HG03135 (cell line): ENCODE data around the gene PDZRN4.

Source experiments
- ATAC-seq: cut with Tn5 transposase; IDR thresholded peaks from one replicate; pipeline ENCODE4 v1.9.1; 2021; ENCODE audit warnings: mild to moderate bottlenecking, moderate library complexity; ENCODE audit not compliant: unreplicated experiment

Gene PDZRN4

DNA sequence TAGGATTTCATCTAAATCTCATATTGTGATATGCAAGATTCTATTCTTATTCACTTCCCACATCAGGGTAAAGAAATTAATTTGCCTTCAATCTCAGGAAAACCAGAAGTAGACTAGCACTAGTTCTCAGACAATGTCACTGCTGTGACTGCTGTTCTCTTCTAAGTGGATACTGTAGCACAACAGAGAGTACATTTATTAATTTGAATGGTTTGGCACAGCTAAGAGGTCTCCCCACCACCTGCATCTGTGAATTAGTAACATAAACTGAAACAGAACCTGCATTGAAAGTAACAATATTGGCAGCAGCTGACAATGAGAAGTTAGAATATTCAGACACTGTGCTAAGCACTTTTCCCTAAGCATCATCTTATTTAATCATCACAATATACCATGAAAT is 253.1 kb downstream of the PDZRN4 start:
- ATAC-seq: no peak

DNA sequence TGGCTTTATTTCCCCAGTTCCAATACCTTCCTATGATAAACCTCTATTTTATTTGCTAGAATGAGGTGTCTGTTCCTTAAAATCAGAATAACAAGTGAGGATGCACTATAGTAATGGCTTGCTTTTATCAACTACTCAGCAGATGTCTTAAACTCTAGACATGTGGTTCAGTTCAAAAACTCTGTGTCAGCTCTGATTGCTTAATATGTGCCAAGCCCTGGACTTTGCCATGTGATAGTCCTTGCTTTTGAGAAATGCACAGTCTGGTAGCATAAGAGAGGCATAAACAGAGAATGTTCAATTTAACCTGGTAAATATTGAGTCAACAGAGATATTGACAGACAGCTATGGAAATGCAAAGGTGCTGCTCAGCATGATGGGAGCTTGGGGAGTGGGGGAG is 254.8 kb downstream of the PDZRN4 start:
- ATAC-seq: no peak

DNA sequence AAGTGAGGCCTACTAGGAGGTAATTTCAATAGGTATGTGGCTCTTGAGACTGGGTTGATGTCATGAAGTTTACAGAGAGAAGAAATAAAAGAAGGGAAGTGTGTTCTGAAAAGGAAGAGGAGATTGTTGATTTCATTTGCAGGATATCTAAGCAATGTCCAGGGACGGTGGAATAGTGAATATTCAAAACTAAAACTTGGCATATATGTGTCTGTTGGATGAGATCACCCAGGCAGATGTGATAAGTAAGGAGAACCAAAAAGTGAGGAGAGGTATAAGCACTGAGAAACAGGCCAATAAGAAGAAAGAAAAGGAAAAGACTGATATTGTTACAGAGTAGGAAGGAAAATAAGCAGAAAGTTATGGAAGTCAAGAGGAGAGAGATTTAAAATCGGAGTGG is 255.6 kb downstream of the PDZRN4 start:
- no peak for ATAC-seq

DNA sequence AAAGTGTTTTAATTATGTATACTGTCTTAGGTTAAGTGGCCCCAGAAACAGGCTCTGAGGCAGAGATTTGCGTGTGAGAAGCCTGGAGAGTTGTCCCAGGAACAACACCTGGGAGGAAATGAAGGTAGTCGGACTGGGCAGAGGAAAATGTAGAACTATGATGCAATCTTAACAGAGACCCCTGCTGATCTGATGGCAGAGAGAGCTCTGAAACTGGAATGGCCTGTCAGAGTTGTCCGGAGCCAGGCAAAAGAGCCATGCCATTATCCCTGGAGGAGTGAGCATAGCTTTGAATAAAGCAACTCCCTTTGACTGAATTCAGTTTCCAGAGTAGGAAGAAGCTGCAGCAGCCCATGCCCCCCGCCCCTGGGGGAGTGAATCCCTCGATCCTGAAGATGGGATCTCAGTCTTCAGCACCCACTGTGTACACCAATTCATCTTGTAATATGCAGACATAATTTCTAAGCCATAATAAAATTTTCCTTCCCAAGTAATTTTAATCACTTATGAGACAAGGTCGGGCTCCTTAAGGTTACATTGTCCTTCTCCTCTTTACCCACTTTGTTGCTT is 264.8 kb downstream of the PDZRN4 start:
- no peak for ATAC-seq

DNA sequence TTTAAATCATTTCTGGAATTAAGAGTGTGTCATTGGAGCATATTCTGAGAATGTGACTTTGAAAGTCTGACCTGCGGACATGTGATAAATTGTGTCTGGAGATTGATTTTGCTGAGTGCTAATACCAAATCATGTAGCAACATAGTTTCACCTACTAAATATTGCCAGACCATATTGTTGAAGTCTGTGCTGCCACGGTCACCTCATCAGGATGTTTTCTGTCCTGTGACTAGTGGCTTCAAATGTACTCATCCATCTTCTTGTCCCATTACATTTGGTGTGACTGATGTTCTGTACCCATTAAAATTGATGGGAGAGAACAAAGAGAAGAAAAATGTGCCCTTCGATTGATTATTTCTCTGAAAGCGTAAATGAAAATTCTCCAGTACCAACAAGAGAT is 265.3 kb downstream of the PDZRN4 start:
- ATAC-seq: no peak

DNA sequence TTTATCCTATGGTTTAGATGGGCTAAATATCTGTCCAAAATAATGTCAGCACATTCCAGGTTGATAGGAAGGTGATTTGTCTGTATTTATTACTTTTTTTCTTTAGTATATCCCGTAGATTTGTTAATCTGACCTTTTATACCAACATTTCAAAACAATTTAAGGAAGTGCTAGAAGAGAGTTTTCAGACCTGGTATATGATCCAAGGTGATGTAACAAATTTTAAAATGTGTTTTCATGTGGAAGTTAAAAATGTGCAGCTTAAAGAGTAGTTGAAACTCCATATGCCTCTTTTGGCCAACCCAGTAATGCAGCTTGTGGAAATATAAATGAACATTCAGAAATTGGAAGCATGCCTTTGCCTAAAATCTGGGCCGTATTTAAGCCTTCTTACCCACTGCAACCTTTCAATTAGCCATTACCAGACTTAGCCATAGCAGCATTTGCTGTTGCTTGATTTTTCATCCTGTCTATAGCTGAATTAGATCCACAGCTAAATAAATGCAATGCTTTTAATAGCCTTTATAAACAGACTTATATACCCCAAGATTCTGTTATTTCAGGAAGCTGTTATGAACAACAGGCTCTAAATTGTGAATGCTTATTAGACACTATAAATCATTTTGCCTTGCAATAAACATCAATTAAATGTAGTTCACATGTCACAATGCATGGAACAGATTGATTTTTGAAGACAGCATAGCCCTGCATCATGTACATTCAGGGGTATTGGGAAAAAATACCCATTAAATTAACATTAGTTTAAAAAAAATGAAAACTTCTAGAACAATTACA is 271.2 kb downstream of the PDZRN4 start:
- ATAC-seq: no peak

DNA sequence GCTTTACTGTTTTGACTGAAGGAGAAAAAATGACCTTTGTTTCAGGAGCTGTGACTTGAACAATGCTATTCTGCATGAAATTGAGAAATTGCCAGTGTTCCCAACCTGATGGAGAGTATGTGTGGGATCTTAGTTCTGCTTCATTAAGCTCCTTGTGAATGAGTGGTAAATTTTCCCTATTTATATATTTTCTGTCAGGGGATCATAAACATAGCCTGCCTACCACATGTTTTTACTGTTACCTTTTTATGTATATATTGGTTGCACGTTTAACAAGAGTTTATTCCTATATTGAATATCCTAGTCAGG is 271.7 kb downstream of the PDZRN4 start:
- ATAC-seq: no peak

DNA sequence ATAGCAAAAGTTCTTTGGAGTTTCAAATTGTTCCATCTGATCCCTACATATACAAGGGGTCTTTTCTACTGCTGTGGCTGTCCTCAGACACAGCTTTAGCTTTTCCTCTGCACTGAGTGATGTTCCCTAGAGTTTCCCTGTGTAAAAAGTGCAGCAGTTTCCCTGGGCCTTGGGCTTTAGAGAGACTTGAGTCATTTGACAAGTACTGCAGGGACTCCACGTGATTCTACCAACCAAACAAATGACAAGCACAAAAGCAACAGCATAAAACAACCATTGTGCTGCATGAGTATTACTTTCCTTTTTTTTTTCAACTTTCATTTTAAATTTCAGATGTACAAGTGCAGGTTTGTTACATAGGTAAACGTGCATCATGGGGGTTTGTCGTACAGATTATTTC is 272.8 kb downstream of the PDZRN4 start:
- ATAC-seq: no peak

DNA sequence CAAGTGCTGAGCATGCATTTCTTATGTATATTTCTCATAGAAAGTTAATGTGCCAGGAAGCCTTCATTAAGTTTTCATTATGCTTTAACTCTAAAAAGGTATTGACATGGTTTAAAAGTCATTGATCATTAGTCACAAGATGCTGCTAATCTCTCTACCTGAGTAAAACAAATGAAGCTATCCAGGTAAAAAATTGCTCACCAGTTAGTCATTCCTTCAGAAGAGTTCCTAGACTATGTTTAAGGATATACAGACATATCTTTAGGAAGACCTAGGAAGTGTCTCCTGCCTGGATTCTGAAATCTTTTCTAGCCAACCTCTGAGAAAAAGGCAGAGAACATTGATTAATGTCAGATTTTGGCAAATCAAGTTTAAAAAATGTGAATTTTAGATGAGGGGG is 274.2 kb downstream of the PDZRN4 start:
- no peak for ATAC-seq

DNA sequence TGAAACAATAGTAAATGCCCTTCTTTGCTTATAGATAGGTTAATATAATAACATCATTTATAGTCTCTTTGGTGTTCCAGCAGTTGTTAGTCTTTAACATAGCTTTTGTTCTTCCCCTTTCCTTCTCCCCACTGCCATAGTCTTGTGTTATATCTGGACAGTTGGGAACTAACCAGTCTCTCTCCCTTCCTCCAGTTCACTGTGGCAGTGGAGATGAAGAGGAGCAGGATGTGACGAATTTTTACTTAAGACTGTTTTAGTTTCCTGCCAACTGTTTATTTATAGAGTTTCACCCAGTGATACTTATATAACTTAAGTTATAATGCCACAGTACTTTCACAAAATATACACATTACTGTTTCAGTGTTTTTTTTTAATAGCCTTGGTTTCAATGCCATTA is 277.4 kb downstream of the PDZRN4 start:
- ATAC-seq: no peak

DNA sequence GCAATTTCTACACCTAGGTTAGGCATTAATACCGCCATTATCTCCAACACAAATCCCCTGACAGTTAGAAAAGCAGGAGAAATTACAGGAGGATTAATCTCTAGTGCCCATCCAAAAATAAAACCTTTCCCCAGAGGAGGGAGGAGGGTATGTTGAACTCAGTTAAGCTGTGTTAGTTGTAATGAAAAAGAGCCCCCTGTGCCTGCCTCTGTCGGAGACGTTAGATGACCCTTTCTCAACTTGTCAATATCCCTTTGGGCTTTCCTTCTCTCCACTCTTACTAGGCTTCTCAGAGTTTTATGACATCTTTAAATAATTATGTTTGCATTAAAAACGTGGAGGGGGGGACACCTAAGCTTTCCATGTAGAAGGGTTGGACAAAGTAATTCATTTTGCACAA is 278.2 kb downstream of the PDZRN4 start:
- ATAC-seq: no peak

DNA sequence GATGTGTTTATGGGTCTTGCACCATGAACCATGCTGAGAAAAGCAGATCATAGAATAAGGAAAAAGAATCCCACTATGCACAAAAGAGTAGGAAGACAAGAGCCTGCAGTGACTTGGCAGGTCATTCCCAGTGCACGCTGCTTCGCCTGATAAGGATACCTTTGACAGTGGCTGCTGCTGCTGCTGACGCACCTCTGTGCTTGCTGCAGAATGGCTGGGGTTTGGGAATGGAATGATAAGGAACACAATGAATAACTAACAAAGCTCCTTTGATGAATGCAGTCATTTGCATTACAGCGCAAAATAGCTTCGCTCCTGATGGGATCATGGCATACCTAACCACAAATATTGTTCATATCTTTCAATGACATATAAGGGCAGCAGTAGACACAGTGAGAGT is 278.7 kb downstream of the PDZRN4 start:
- no peak for ATAC-seq

DNA sequence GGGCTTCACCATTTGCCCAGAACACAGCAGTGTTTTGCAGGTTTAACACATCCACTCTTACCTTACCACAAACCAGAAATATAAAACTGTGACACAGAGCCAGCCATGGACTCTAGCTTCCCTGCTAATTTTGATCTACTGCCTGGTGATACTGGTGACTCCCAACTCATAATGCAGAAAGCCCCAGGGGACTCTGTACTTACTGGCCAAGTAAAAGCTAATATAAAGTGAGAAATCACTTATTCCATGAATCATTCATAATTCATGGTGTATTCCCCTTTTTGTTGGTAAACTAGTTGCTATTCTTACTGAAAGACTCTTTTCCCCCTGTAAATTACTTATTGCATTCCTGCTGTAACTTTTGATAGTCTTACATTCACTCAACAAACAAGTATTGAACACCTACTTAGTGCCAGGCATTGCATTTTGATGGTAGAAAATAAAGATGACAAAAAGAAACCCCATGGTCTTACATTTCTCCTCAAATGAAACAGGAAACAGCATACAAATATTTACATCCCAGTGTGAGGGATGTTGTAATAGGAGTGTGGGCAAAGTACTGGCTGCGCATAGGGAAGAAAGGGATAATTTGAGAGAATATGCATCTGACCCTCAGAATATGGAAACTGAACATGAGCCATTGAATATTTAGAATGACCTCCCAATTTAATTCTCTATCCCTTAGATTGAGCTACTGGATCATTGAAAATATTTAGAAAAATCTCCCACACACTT is 279.6 kb downstream of the PDZRN4 start:
- ATAC-seq: no peak

DNA sequence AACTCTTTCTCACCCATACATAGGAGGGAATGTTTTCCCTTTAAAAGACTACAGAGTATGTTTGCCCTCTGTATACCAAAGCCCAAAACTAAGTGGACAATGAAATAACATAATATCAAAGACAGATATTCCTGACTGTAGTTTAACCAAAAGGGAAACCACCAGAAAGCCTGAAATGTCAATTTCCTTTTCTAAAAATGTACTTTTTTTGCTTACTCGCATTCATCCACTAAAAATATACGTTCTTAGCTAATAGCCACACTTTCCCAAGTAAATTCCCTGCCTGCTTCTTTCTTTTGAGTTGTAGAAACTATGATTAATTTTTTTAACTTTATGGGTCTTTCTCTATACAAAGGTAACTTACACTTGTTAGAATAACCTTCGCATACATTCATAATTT is 280.2 kb downstream of the PDZRN4 start:
- no peak for ATAC-seq

DNA sequence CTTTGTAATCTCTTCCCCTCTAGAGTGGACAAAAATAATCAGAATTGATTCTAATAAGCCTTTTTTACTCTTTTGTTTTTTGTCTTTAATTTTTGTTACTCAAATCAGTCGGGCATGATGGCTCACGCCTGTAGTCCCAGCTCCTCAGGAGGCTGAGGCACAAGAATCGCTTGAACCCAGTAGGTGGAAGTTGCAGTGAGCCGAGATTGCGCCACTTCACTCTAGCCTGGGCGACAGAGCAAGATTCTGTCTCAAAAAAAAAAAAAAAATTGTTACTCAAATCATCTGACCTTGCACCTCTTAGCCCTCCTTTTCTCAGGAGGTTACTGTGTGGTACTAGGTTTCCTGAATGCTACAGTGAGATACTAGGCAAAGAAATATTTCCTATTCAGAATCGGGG is 280.6 kb downstream of the PDZRN4 start:
- ATAC-seq: no peak

DNA sequence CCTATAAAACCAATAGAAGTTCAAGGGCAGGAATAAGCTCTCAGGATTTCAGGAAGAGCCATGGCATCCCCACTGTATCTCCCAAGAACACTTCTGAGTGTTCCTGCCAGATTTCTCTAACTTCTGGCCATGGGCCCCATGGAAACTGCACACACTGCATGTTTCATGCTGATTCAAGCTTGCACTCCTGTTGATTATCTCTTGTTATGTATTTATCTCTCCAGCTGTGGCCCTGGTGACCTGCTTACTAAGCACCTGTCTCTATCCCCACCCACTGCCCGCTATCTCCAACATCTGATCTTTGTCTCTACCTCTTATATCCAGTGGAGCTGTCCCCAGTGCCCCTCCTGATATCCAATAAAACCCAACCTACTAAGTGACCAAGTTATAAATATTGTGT is 285.3 kb downstream of the PDZRN4 start:
- no peak for ATAC-seq

DNA sequence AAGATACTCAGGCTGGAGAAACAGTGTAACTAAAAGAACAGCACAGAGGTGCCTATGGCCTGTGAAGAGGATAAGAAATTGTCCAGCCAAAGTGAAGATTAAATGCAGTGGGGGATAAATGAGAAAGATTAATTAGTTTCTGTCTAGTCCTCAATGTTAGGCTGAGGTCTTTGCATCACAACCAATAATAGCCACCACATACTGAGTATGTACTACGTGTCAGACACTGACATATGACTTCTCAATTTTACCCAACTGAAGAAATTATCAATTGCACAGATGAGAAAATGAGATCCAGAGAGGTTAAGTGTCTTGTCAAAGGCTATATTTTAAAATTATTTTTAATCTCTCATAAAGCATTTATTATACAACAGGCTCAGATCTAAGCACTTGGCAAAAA is 285.9 kb downstream of the PDZRN4 start:
- ATAC-seq: no peak

DNA sequence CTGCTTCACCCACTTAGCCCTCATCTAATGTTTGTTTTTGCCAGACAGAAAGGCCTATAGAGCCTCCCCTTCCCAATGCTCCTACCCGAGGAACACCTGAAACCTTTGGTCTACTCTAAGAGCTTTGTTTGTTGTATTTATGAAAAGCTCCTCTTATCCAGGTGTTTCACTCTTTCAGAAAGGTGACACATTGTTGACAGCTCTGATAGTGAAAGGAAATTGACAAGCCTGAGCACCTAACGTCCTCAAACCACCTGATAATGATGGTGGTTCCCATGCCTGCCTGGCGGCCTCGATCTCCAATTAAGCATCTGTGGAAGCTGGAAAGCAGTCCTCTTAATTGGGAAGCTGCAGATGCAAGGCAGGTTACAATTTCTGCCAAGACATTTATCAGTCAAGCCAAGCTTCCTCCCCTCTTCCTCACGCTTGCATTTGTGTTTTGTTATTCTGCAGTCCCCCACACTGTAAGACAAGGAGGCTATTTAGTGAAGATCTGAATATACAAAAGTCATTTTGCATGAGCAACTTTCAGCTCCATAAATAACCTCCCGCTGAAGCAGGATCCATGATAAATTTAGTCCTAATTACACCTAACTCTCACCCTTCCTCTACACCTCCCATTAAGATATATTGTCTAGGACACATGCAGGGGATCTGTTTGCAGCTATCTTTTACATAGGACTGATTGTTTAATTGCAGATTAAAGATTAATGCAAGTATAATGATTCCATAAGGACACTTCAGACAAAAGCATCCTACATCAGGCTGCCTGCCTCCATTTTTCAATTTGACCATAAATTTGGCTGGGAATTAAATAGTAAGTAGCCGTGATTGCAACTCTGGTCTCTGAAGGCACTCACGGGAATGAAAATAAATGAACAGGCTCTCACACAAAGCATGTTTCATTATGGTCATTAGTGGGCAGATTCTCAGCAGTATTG is 288.6 kb downstream of the PDZRN4 start:
- ATAC-seq: no peak

DNA sequence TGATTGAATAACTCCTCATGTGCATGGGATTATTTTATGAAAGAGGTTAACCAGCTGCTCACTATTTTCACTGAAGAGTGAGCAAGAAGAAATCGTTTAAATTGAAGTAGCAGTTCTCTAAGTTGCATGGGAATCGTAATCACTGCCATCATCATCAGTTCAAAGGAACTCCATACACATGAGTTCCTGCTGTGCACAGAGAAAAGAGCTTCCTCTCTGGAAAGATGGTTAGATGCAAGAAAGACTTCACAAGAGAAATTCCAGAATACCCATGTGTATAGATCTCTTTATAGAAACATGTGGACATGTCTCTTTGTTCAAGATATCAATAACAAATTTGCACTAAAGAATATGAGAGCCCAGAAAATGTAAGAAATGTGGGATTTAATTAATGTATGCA is 291.3 kb downstream of the PDZRN4 start:
- ATAC-seq: no peak

DNA sequence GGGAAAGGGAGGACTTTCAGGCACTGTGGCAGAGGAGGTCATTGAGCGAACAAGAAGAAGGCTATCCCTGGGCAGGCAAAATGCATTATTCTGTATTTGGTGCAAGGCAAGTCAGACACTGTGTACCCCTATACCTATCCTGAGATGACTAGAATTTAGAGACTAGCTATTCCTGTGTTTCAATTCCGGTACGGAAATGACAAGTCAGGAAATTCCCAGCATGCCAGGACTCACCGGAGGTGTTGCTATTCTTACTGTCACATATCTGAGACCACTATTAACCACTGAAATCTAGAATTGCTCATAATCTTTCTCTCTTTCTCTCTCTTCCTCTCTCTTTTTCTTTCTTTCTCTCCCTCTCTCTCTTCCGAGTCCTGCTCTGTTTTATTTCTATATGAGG is 297.1 kb downstream of the PDZRN4 start:
- no peak for ATAC-seq

DNA sequence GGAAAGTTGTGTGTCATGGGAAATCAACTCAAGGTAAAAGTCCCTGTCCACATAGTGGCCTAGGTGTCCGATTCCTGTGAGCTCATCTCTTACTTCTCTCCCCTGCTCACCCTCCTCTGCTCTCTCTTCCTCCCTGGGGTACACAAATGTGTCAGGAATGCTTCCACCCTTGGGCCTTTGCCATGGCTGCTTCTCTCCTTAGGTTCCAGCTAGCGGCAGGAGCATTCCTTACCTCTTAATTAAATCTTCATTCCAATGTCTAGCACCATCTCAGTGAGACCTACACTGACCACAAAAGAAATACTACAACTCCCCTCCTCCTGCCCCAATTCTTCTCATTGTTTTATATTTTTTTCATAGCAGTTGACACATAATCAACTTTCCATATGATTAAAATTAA is 298.6 kb downstream of the PDZRN4 start:
- no peak for ATAC-seq
